HepG2 (cell line): ENCODE results near the gene CACNA1G. TPM values are rescaled to one million over a fixed set of nuclear protein-coding genes. Genes with fewer than 3 reads are reported as not detected.

ENCODE experiments used
- AHR ChIP-seq: IDR thresholded peaks from 2 replicates; pipeline ENCODE4 v1.6.1; 2018; ENCODE audit warnings: missing genetic modification reagents, missing compliant biosample characterization
- ELF1 ChIP-seq: sonication (generic); formaldehyde crosslinking; IDR thresholded peaks from 2 replicates; pipeline ENCODE4 v1.4.0; 2020; ENCODE audit warnings: missing genetic modification reagents
- FUBP1 ChIP-seq: sonication (generic); formaldehyde crosslinking; IDR thresholded peaks from 2 replicates; pipeline ENCODE4 v1.5.1; 2020; ENCODE audit warnings: missing genetic modification reagents, mild to moderate bottlenecking, borderline replicate concordance
- HDAC6 ChIP-seq: fragments of 200-600 bp; sonication (generic); IDR thresholded peaks from 2 replicates; pipeline ENCODE4 v1.7.0; 2017; ENCODE audit warnings: mild to moderate bottlenecking, antibody characterized with exemption, low read length, low read depth
- HNRNPH1 ChIP-seq: fragments of 200-400 bp; formaldehyde crosslinking; optimal IDR thresholded peaks from 2 replicates; pipeline ENCODE3; 2017; ENCODE audit warnings: mild to moderate bottlenecking, low read depth, low read length
- MBD4 ChIP-seq: IDR thresholded peaks from 2 replicates; pipeline ENCODE4 v1.6.1; 2012; ENCODE audit warnings: low read length, inconsistent platforms, borderline replicate concordance
- MTF1 ChIP-seq: sonication (generic); formaldehyde crosslinking; IDR thresholded peaks from 2 replicates; pipeline ENCODE4 v1.5.0; 2020; ENCODE audit warnings: missing genetic modification reagents
- MTF2 ChIP-seq: sonication (generic); formaldehyde crosslinking; IDR thresholded peaks from 2 replicates; pipeline ENCODE4 v1.5.0; 2020; ENCODE audit warnings: missing genetic modification reagents, borderline replicate concordance
- MYC ChIP-seq: sonication (generic); formaldehyde crosslinking; IDR thresholded peaks from 2 replicates; pipeline ENCODE4 v1.9.0; 2021; ENCODE audit warnings: missing genetic modification reagents, borderline replicate concordance
- SNAPC2 ChIP-seq: sonication (generic); formaldehyde crosslinking; IDR thresholded peaks from 2 replicates; pipeline ENCODE4 v1.8.1; 2022; ENCODE audit warnings: mild to moderate bottlenecking, missing genetic modification reagents
- SP1 ChIP-seq, 2 experiments: fragments of 450-650 bp in 1 of 2; sonication (generic) in 1 of 2; formaldehyde crosslinking in 1 of 2; IDR thresholded peaks; 2 replicates each; pipeline versions ENCODE4 v1.4.0 to v1.6.1; 2016 to 2020; ENCODE audit warnings: missing genetic modification reagents in 1 of 2
- TSC22D2 ChIP-seq: sonication (generic); formaldehyde crosslinking; IDR thresholded peaks from 2 replicates; pipeline ENCODE4 v1.5.1; 2020; ENCODE audit warnings: missing genetic modification reagents, mild to moderate bottlenecking, borderline replicate concordance
- ZFX ChIP-seq: sonication (generic); formaldehyde crosslinking; IDR thresholded peaks from 2 replicates; pipeline ENCODE4 v1.4.0; 2020; ENCODE audit warnings: mild to moderate bottlenecking, low read depth, missing genetic modification reagents, moderate library complexity
- ZNF274 ChIP-seq: sonication (generic); formaldehyde crosslinking; IDR thresholded peaks from 2 replicates; pipeline ENCODE4 v1.5.1; 2020; ENCODE audit warnings: mild to moderate bottlenecking, missing genetic modification reagents
- ZNF7 ChIP-seq: IDR thresholded peaks from 2 replicates; pipeline ENCODE4 v1.6.1; 2016; ENCODE audit warnings: missing biosample characterization, missing genetic modification reagents
- ZNF747 ChIP-seq: sonication (generic); formaldehyde crosslinking; IDR thresholded peaks from 2 replicates; pipeline ENCODE4 v1.8.1; 2023; ENCODE audit warnings: missing genetic modification reagents, mild to moderate bottlenecking, borderline replicate concordance
- polyA plus RNA-seq, 8 experiments: library from polyadenylated mRNA; depleted of rRNA in 3 of 8; stranded (reverse) in 7 of 8; unstranded in 1 of 8; fragments of >200 nt; fragmentation: Illumina TruSeq in 4 of 8; extraction: Trizol in 4 of 8; gene quantifications; 2 replicates each; pipeline versions ENCODE4 v1.2.1 to v1.2.3, GENCODE V29; 2011 to 2016; ENCODE audit warnings: low read depth in 4 of 8, missing spikeins in 1 of 8, mixed read lengths in 1 of 8; ENCODE audit not compliant: insufficient read depth in 1 of 8
- total RNA-seq, 5 experiments: library from RNA; depleted of rRNA; stranded (reverse); fragments of >200 nt; fragmentation: Illumina TruSeq; extraction: Trizol; gene quantifications; 2 replicates each; pipeline ENCODE4 v1.2.3, GENCODE V29; 2016; ENCODE audit warnings: low read depth in 1 of 5
- TF ChIP-seq, protein P1 (sequence below): sonication (generic); formaldehyde crosslinking; IDR thresholded peaks from 2 replicates; pipeline ENCODE4 v1.4.0; 2020; ENCODE audit warnings: missing genetic modification reagents, borderline replicate concordance
- TF ChIP-seq, protein P2 (sequence below): sonication (generic); formaldehyde crosslinking; conservative IDR thresholded peaks from 2 replicates; pipeline ENCODE4 v1.4.0; 2020; ENCODE audit warnings: missing genetic modification reagents
- TF ChIP-seq, protein P3 (sequence below): sonication (generic); formaldehyde crosslinking; IDR thresholded peaks from 2 replicates; pipeline ENCODE4 v1.4.0; 2020; ENCODE audit warnings: mild to moderate bottlenecking, missing genetic modification reagents
- TF ChIP-seq, protein P4 (sequence below): sonication (generic); formaldehyde crosslinking; IDR thresholded peaks from 2 replicates; pipeline ENCODE4 v1.4.0; 2020; ENCODE audit warnings: missing genetic modification reagents, low read depth, mild to moderate bottlenecking, borderline replicate concordance
- TF ChIP-seq, protein P5 (sequence below): sonication (generic); formaldehyde crosslinking; IDR thresholded peaks from 2 replicates; pipeline ENCODE4 v1.5.1; 2020; ENCODE audit warnings: missing genetic modification reagents, mild to moderate bottlenecking, borderline replicate concordance
- TF ChIP-seq, protein P6 (sequence below): IDR thresholded peaks from 2 replicates; pipeline ENCODE4 v1.6.1; 2016; ENCODE audit warnings: missing biosample characterization, missing genetic modification reagents, low read depth

The CACNA1G gene
- total and polyA plus RNA-seq, 2 of the 13 experiments (the other 11 are each of a cell fraction or from before 2014, with no cell fraction given) = 0.02 TPM; not detected in 1

DNA sequence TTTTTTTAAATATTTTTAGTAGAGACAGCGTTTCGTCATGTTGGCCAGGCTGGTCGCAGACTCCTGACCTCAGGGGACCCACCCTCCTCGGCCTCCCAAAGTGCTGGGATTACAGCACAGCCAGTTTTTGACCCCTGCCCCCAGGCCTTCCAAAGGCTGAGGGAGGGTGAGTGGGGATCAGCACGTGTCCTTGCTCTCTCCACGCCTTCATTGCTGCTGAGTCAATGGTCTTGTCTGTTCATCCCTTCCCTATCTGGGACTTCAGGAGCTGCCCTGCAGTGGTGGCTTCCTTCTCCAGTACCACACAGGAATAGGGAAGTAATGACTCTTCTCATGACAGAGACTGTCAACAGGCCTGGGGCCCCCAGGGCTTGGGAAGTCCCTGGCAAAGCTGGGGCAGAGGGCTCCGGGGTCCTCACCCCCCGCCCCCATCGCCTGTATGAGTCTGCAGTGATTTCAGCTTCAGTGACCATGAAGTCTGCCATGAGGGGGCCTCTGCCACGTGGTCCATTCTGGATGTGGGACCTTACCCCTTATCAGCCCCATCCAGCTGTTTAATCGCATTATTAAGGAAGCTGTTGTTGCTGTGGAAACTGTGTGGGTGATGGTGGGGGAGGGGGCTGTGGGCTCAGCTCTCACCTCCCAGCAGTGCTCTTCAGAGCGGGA lies 80.3 kb downstream of the CACNA1G start (continued):
- no peak for TF ChIP-seq HDAC6
- TF ChIP-seq, protein P1, sequence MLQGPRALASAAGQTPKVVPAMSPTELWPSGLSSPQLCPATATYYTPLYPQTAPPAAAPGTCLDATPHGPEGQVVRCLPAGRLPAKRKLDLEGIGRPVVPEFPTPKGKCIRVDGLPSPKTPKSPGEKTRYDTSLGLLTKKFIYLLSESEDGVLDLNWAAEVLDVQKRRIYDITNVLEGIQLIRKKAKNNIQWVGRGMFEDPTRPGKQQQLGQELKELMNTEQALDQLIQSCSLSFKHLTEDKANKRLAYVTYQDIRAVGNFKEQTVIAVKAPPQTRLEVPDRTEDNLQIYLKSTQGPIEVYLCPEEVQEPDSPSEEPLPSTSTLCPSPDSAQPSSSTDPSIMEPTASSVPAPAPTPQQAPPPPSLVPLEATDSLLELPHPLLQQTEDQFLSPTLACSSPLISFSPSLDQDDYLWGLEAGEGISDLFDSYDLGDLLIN (CRISPR knock-in tag) = no peak
- TF ChIP-seq, protein P2, sequence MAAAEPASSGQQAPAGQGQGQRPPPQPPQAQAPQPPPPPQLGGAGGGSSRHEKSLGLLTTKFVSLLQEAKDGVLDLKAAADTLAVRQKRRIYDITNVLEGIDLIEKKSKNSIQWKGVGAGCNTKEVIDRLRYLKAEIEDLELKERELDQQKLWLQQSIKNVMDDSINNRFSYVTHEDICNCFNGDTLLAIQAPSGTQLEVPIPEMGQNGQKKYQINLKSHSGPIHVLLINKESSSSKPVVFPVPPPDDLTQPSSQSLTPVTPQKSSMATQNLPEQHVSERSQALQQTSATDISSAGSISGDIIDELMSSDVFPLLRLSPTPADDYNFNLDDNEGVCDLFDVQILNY (CRISPR knock-in tag) = no peak
- TF ChIP-seq, protein P3, sequence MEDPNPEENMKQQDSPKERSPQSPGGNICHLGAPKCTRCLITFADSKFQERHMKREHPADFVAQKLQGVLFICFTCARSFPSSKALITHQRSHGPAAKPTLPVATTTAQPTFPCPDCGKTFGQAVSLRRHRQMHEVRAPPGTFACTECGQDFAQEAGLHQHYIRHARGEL (CRISPR knock-in tag) = no peak
- TF ChIP-seq, protein P4, sequence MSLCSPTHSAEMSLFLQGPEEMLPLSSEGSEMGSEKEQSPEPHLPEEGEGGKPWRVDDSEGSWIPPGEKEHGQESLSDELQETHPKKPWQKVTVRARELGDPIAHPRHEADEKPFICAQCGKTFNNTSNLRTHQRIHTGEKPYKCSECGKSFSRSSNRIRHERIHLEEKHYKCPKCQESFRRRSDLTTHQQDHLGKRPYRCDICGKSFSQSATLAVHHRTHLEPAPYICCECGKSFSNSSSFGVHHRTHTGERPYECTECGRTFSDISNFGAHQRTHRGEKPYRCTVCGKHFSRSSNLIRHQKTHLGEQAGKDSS (CRISPR knock-in tag) = no peak
- TF ChIP-seq SNAPC2 (CRISPR knock-in tag) = peak; percentile 55; the same call in 1 of the 2 replicates
- TF ChIP-seq ZNF274 (CRISPR knock-in tag) = no peak
- no peak for TF ChIP-seq ZNF747 (CRISPR knock-in tag)
- no peak for TF ChIP-seq AHR
- no peak for TF ChIP-seq MTF2 (CRISPR knock-in tag)
- TF ChIP-seq MBD4 = no peak
- TF ChIP-seq, protein P5, sequence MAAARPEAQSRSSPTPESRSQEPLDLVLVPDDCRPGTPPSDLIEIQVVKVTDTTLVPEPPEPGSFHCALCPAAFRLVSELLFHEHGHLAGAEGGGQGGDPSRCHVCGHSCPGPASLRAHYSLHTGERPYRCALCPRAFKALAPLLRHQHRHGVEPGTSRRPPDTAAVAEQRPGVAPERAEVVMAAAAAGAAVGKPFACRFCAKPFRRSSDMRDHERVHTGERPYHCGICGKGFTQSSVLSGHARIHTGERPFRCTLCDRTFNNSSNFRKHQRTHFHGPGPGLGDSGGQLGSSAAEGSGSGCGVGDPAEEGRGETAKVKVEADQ (CRISPR knock-in tag) = 0 out of 2 replicates have a peak, but pooled peaks have one; percentile 67
- TF ChIP-seq, protein P6, sequence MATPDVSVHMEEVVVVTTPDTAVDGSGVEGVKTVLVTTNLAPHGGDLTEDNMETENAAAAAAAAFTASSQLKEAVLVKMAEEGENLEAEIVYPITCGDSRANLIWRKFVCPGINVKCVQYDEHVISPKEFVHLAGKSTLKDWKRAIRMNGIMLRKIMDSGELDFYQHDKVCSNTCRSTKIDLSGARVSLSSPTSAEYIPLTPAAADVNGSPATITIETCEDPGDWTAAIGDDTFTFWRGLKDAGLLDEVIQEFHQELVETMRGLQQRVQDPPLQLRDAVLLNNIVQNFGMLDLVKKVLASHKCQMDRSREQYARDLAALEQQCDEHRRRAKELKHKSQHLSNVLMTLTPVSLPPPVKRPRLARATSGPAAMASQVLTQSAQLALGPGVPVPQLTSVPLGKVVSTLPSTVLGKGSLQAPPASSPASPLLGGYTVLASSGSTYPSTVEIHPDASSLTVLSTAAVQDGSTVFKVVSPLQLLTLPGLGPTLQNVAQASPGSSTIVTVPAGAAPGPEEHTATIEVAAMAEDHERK (CRISPR knock-in tag) = no peak
- TF ChIP-seq SP1 (IDR thresholded peaks at IDR 0.05) = no peak
- no peak for TF ChIP-seq SP1 (CRISPR knock-in tag; IDR thresholded peaks at IDR 0.05)
- peak; percentile 95 for TF ChIP-seq MYC
- no peak for TF ChIP-seq ZNF7 (CRISPR knock-in tag)
- no peak for TF ChIP-seq ELF1
- no peak for TF ChIP-seq TSC22D2
- no peak for TF ChIP-seq MTF1 (CRISPR knock-in tag)
- TF ChIP-seq FUBP1 = no peak
- TF ChIP-seq ZFX (CRISPR knock-in tag) = peak; percentile 78
- no peak for TF ChIP-seq HNRNPH1
